ENCODE measurements around the gene HIGD2A. TPM values are rescaled to one million over a fixed set of nuclear protein-coding genes. Genes with fewer than 3 reads are reported as not detected.

Gene HIGD2A
- total and polyA plus RNA-seq, 4 donors, result 18.4 to 127 (median 67.8) TPM

DNA sequence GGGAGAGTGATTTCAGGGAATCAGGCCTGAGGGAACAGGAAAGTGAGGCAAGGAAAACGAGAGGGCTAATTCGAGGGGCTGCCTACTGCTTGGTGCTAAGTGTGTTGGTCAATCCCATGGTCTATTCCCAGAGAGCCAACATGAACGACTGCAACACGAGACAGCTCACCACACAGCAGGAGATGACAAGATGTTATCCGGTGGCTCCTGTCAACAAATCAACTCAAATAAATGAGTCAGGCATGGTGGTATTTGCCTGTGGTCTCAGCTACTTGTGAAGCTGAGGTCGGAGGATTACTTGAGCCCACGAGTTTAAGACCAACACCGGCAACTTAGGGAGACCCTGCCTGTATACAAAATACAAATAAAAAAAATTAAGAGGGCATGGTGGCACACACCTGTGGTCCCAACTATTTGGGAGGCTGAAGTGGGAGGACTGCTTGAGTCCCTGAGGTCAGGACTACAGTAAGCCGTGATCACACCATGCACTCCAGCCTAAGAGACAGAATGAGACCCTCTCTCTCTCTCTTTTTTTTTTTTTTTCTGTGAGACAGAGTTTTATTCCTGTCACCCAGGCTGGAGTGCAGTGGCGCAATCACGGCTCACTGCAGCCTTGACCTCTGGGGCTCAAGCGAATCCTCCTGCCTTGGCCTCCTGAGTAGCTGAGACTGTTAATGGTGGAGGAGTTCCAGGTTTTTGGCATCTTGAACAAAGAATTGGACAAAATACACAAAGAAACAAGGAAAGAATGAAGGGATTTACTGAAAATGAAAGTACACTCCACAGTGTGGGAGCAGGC, 50.6 kb downstream of the HIGD2A start:
- Histone ChIP-seq H3K9me3 (ENCODE audit: control insufficient read depth in 4 of 4, low read length in 3 of 4) (no peaks in the 10 kb centered on the region), H3K27me3 (ENCODE audit: control insufficient read depth in 4 of 4, insufficient read depth in 4 of 4, low read length in 3 of 4) (no peaks in the 10 kb centered on the region), H3K9ac (ENCODE audit: low read depth in 1 of 2, low read length in 2 of 2) (no peak overlapping the region), H3K27ac (ENCODE audit: low read depth in 1 of 2, low read length in 2 of 2) (no peak overlapping the region), H3K36me3 (ENCODE audit: control insufficient read depth in 4 of 4, insufficient read depth in 3 of 4, low read depth in 1 of 4, low read length in 3 of 4) (no peaks in the 10 kb centered on the region), H3K4me1 (ENCODE audit: control insufficient read depth in 4 of 4, insufficient read depth in 4 of 4, low read length in 3 of 4) (peaks cover 0 to 6% (median 2%) of the 10 kb centered on the region in 4 donors), H3K4me3 (ENCODE audit: low read depth in 1 of 3, low read length in 3 of 3) (no peak overlapping the region)
- TF ChIP-seq, protein P1, sequence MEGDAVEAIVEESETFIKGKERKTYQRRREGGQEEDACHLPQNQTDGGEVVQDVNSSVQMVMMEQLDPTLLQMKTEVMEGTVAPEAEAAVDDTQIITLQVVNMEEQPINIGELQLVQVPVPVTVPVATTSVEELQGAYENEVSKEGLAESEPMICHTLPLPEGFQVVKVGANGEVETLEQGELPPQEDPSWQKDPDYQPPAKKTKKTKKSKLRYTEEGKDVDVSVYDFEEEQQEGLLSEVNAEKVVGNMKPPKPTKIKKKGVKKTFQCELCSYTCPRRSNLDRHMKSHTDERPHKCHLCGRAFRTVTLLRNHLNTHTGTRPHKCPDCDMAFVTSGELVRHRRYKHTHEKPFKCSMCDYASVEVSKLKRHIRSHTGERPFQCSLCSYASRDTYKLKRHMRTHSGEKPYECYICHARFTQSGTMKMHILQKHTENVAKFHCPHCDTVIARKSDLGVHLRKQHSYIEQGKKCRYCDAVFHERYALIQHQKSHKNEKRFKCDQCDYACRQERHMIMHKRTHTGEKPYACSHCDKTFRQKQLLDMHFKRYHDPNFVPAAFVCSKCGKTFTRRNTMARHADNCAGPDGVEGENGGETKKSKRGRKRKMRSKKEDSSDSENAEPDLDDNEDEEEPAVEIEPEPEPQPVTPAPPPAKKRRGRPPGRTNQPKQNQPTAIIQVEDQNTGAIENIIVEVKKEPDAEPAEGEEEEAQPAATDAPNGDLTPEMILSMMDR (IDR thresholded peaks at IDR 0.05; ENCODE audit: low read depth, low read length, missing input control), result no peak
- TF ChIP-seq NR2F2 (IDR thresholded peaks at IDR 0.05) (no peak), ATF3 (IDR thresholded peaks at IDR 0.05) (no peak), FOXA1 (IDR thresholded peaks at IDR 0.05) (no peak), RXRA (IDR thresholded peaks at IDR 0.05) (no peak), JUND (IDR thresholded peaks at IDR 0.05) (no peak), YY1 (IDR thresholded peaks at IDR 0.05) (no peak), HNF4G (IDR thresholded peaks at IDR 0.05) (no peak), EGR1 (IDR thresholded peaks at IDR 0.05; ENCODE audit: low read depth in 2 of 2) (no peak), HNF4A (conservative IDR thresholded peaks at IDR 0.05) (no peak), FOXA2 (IDR thresholded peaks at IDR 0.05) (no peak)
- TF ChIP-seq, protein P2, sequence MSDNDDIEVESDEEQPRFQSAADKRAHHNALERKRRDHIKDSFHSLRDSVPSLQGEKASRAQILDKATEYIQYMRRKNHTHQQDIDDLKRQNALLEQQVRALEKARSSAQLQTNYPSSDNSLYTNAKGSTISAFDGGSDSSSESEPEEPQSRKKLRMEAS (IDR thresholded peaks at IDR 0.05), result no peak
- TF ChIP-seq, protein P3, sequence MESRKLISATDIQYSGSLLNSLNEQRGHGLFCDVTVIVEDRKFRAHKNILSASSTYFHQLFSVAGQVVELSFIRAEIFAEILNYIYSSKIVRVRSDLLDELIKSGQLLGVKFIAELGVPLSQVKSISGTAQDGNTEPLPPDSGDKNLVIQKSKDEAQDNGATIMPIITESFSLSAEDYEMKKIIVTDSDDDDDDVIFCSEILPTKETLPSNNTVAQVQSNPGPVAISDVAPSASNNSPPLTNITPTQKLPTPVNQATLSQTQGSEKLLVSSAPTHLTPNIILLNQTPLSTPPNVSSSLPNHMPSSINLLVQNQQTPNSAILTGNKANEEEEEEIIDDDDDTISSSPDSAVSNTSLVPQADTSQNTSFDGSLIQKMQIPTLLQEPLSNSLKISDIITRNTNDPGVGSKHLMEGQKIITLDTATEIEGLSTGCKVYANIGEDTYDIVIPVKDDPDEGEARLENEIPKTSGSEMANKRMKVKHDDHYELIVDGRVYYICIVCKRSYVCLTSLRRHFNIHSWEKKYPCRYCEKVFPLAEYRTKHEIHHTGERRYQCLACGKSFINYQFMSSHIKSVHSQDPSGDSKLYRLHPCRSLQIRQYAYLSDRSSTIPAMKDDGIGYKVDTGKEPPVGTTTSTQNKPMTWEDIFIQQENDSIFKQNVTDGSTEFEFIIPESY (IDR thresholded peaks at IDR 0.05), result no peak
- TF ChIP-seq, protein P4, sequence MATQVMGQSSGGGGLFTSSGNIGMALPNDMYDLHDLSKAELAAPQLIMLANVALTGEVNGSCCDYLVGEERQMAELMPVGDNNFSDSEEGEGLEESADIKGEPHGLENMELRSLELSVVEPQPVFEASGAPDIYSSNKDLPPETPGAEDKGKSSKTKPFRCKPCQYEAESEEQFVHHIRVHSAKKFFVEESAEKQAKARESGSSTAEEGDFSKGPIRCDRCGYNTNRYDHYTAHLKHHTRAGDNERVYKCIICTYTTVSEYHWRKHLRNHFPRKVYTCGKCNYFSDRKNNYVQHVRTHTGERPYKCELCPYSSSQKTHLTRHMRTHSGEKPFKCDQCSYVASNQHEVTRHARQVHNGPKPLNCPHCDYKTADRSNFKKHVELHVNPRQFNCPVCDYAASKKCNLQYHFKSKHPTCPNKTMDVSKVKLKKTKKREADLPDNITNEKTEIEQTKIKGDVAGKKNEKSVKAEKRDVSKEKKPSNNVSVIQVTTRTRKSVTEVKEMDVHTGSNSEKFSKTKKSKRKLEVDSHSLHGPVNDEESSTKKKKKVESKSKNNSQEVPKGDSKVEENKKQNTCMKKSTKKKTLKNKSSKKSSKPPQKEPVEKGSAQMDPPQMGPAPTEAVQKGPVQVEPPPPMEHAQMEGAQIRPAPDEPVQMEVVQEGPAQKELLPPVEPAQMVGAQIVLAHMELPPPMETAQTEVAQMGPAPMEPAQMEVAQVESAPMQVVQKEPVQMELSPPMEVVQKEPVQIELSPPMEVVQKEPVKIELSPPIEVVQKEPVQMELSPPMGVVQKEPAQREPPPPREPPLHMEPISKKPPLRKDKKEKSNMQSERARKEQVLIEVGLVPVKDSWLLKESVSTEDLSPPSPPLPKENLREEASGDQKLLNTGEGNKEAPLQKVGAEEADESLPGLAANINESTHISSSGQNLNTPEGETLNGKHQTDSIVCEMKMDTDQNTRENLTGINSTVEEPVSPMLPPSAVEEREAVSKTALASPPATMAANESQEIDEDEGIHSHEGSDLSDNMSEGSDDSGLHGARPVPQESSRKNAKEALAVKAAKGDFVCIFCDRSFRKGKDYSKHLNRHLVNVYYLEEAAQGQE (IDR thresholded peaks at IDR 0.05), result no peak
- no peak for DNase-seq (ENCODE audit: low spot score)
- WGBS, result 77% methylated on average over 12 of the region's 12 CpGs

Small RNAs within 50 kb of the gene (small RNA-seq; reads per million reads assigned to genes)
- gene AC010297.1, result not detected
- gene MIR1271, result 4.0 reads per million, percentile 92 among the genes with 10 or more reads in this experiment

Other genes starting within 250 kb of the HIGD2A start
- gene SIMC1, start 150.3 kb upstream of the HIGD2A start, total RNA-seq, result 1 to 10 TPM; 2.5 to 8.9 TPM
- gene SIMC1, start 150.3 kb upstream of the HIGD2A start, polyA plus RNA-seq, result 1 to 10 TPM; 4.4 to 8.0 TPM
- 10 to 100 TPM; 31.1 to 31.8 TPM for gene KIAA1191, start 27.0 kb upstream of the HIGD2A start, total RNA-seq
- 10 to 100 TPM; 25.7 to 37.2 TPM for gene KIAA1191, start 27.0 kb upstream of the HIGD2A start, polyA plus RNA-seq
- gene ARL10, start 23.3 kb upstream of the HIGD2A start, total RNA-seq, result 1 to 10 TPM; 2.1 to 2.2 TPM
- gene ARL10, start 23.3 kb upstream of the HIGD2A start, polyA plus RNA-seq, result under 1 TPM; 0.35 to 0.93 TPM
- 10 to 100 TPM in 1 of 2 donors, 1 to 10 TPM in 1; 6.1 to 11.1 TPM for gene NOP16, start 153 bp upstream of the HIGD2A start, total RNA-seq
- gene NOP16, start 153 bp upstream of the HIGD2A start, polyA plus RNA-seq, result 10 to 100 TPM; 23.3 to 41.2 TPM
- gene CLTB, start 27.8 kb downstream of the HIGD2A start, total RNA-seq, result 10 to 100 TPM; 14.2 to 30.9 TPM
- 10 to 100 TPM; 46.2 to 49.4 TPM for gene CLTB, start 27.8 kb downstream of the HIGD2A start, polyA plus RNA-seq
- 10 to 100 TPM; 20.1 to 28.3 TPM for gene FAF2, start 59.6 kb downstream of the HIGD2A start, total RNA-seq
- gene FAF2, start 59.6 kb downstream of the HIGD2A start, polyA plus RNA-seq, result 10 to 100 TPM; 12.7 to 12.9 TPM
- 1 to 10 TPM; 3.9 to 5.5 TPM for gene RNF44, start 148.7 kb downstream of the HIGD2A start, total RNA-seq
- gene RNF44, start 148.7 kb downstream of the HIGD2A start, polyA plus RNA-seq, result 1 to 10 TPM; 3.2 to 6.4 TPM
- 10 to 100 TPM; 11.4 to 21.8 TPM for gene CDHR2, start 160.6 kb downstream of the HIGD2A start, total RNA-seq
- gene CDHR2, start 160.6 kb downstream of the HIGD2A start, polyA plus RNA-seq, result 10 to 100 TPM in 1 of 2 donors, 1 to 10 TPM in 1; 8.8 to 23.8 TPM
- under 1 TPM; 0.23 to 0.50 TPM for gene GPRIN1, start 221.4 kb downstream of the HIGD2A start, total RNA-seq
- under 1 TPM in 1 of 2 donors, not detected in 1; 0.30 TPM for gene GPRIN1, start 221.4 kb downstream of the HIGD2A start, polyA plus RNA-seq
- not detected for gene SNCB, start 241.8 kb downstream of the HIGD2A start, total RNA-seq
- gene SNCB, start 241.8 kb downstream of the HIGD2A start, polyA plus RNA-seq, result not detected
- not detected for gene EIF4E1B, start 241.9 kb downstream of the HIGD2A start, total RNA-seq
- gene EIF4E1B, start 241.9 kb downstream of the HIGD2A start, polyA plus RNA-seq, result not detected

Measured in liver (tissue), 10 donors.